Measurements from ENCODE around the gene LRRC47. TPM values are rescaled to one million over a fixed set of nuclear protein-coding genes. Genes with fewer than 3 reads are reported as not detected.

Gene LRRC47
- total and polyA plus RNA-seq, 2 of the 13 experiments (the other 11 are each of a cell fraction or from before 2014, with no cell fraction given) = 18.3 to 52.5 TPM

DNA sequence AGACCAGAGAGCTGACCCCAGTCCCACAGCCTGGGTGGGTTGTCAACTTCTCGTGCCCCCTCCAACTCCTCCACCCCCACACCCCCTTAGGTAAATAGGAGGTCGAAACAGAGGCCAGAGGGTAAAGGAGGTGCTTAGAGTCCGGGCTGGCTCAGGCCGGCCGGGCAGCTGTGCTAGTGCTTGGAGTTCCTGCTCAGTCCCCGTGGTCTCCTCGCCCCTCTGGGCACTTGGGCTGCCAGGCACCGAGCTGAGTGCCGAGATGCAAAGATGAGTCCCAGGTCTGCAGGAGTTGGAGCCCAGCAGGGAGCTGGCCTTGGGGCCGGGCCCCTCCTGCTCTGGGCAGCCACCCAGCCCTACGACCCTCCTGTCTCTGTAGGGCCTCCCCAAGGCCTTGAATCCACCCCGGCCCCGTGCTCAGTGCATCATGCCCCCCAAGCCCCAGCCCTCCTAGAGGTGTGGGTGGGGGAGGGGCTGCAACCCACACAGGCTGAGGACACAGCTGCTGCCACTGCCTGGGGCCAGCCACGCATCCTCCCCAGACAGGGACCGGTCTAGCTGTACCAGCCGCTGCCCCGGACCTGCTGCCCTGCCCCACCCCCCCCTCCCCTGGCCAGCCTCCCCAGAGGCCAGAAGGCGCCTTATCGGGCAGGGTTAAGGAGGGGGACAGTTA is 21.9 kb downstream of the LRRC47 start (continued):
- TF ChIP-seq, protein P1, sequence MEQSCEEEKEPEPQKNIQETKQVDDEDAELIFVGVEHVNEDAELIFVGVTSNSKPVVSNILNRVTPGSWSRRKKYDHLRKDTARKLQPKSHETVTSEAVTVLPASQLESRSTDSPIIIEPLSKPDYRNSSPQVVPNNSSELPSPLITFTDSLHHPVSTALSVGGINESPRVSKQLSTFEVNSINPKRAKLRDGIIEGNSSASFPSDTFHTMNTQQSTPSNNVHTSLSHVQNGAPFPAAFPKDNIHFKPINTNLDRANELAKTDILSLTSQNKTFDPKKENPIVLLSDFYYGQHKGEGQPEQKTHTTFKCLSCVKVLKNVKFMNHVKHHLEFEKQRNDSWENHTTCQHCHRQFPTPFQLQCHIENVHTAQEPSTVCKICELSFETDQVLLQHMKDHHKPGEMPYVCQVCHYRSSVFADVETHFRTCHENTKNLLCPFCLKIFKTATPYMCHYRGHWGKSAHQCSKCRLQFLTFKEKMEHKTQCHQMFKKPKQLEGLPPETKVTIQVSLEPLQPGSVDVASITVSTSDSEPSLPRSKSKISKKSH (CRISPR knock-in tag; IDR thresholded peaks at IDR 0.05; ENCODE audit: borderline replicate concordance) = no peak
- TF ChIP-seq ZNF616 (CRISPR knock-in tag; IDR thresholded peaks at IDR 0.05; ENCODE audit: low read depth) = no peak
- no peak for TF ChIP-seq ZNF180 (CRISPR knock-in tag; IDR thresholded peaks at IDR 0.05; ENCODE audit: borderline replicate concordance, low read depth)
- TF ChIP-seq ZNF720 (CRISPR knock-in tag; IDR thresholded peaks at IDR 0.05) = no peak
- no peak for TF ChIP-seq ZNF790 (CRISPR knock-in tag; IDR thresholded peaks at IDR 0.05; ENCODE audit: borderline replicate concordance)
- TF ChIP-seq HOXA7 (CRISPR knock-in tag; IDR thresholded peaks at IDR 0.05) = no peak; the same call in 1 of the 2 replicates
- no peak for TF ChIP-seq ARID2 (CRISPR knock-in tag; IDR thresholded peaks at IDR 0.05; ENCODE audit: borderline replicate concordance)
- TF ChIP-seq ZNF7 (CRISPR knock-in tag; IDR thresholded peaks at IDR 0.05) = no peak
- no peak for TF ChIP-seq SYNCRIP (IDR thresholded peaks at IDR 0.05; ENCODE audit: insufficient read depth, low read depth, low read length)
- no peak for TF ChIP-seq PHF8 (CRISPR knock-in tag; IDR thresholded peaks at IDR 0.05)
- TF ChIP-seq SRSF4 (IDR thresholded peaks at IDR 0.05; ENCODE audit: low read depth, low read length, poor library complexity, severe bottlenecking) = no peak
- TF ChIP-seq PHF21A (CRISPR knock-in tag; IDR thresholded peaks at IDR 0.05) = 0 out of 2 replicates have a peak, but pooled peaks have one; percentile 43
- TF ChIP-seq CERS6 (CRISPR knock-in tag; IDR thresholded peaks at IDR 0.05) = no peak
- TF ChIP-seq ZKSCAN5 (CRISPR knock-in tag; IDR thresholded peaks at IDR 0.05) = no peak
- TF ChIP-seq RBM39 (IDR thresholded peaks at IDR 0.05; ENCODE audit: low read depth, low read length, poor library complexity, severe bottlenecking) = peak; percentile 49
- TF ChIP-seq DRAP1 (CRISPR knock-in tag; IDR thresholded peaks at IDR 0.05) = no peak
- no peak for TF ChIP-seq ELF4 (CRISPR knock-in tag; IDR thresholded peaks at IDR 0.05; ENCODE audit: borderline replicate concordance)
- TF ChIP-seq HOXA5 (CRISPR knock-in tag; IDR thresholded peaks at IDR 0.05) = no peak
- no peak for TF ChIP-seq ZHX2 (IDR thresholded peaks at IDR 0.05; ENCODE audit: low read depth)
- TF ChIP-seq ZHX2 (CRISPR knock-in tag; IDR thresholded peaks at IDR 0.05; ENCODE audit: borderline replicate concordance) = no peak
- no peak for TF ChIP-seq ZNF678 (CRISPR knock-in tag; IDR thresholded peaks at IDR 0.05)
- no peak for TF ChIP-seq HOXA3 (CRISPR knock-in tag; IDR thresholded peaks at IDR 0.05)
